GM13976 (cell line): ENCODE data around the gene CHMP3.

ENCODE experiments used
- DNase-seq: peaks from one replicate; pipeline ENCODE4 v3.0.0; 2012; ENCODE audit warnings: low spot score
- CTCF ChIP-seq: IDR thresholded peaks from 2 replicates; pipeline ENCODE4 v1.5.1; 2012; ENCODE audit warnings: borderline replicate concordance, mild to moderate bottlenecking; ENCODE audit not compliant: insufficient read depth; ENCODE audit errors: extremely low read depth, missing control alignments, control extremely low read depth
- in situ Hi-C: fragments of 300-500 bp; cut with MboI; formaldehyde crosslinking; loops from one replicate; pipeline ENCODE4 v1.12.0; 2022; ENCODE audit warnings: low sequenced_read_pairs, mixed read lengths, inconsistent platforms; ENCODE audit not compliant: unreplicated experiment

CHMP3 gene

GRCh38 chr2:86562922-86563649 lies at the start of gene CHMP3:
TSS of gene CHMP3 (minus strand) at chr2:86563443. CDS start at chr2:86563348, 95 bp downstream.
- in situ Hi-C loops, result no loop called here
- peak; percentile 97 for DNase-seq
- TF ChIP-seq CTCF, result no peak

GRCh38 chr2:86610871-86611270 lies 47.6 kb upstream of the CHMP3 start:
- TF ChIP-seq CTCF, result no peak
- no peak for DNase-seq
- in situ Hi-C loops, result no loop called here

GRCh38 chr2:86608832-86609410 lies 45.7 kb upstream of the CHMP3 start:
- no peak for DNase-seq
- no peak for TF ChIP-seq CTCF
- in situ Hi-C loops, result no loop called here

- no peak for DNase-seq
- in situ Hi-C loops, result no loop called here
- no peak for TF ChIP-seq CTCF
These were observed 40.7 kb upstream of the CHMP3 start for GRCh38 chr2:86603905-86604304.

GRCh38 chr2:86598966-86599365 lies 35.7 kb upstream of the CHMP3 start:
- in situ Hi-C loops, result no loop called here
- no peak for TF ChIP-seq CTCF
- no peak for DNase-seq

- in situ Hi-C loops, result no loop called here
- DNase-seq, result no peak
- no peak for TF ChIP-seq CTCF
These were observed 32.9 kb upstream of the CHMP3 start for GRCh38 chr2:86596118-86596517.
